ENCODE results near the gene PSMA2. TPM values are rescaled to one million over a fixed set of nuclear protein-coding genes. Genes with fewer than 3 reads are reported as not detected.
A peak's percentile ranks its signal among the peaks of the same experiment; 100 is the strongest.
"Not testable (repeated sequence)": the region's sequence is repeated elsewhere in the genome, so short reads cannot be mapped to it uniquely, and the experiment has no call there.

The PSMA2 gene
- total RNA-seq, 2 experiments from 2014 or later: 38.8 to 41.0 TPM

DNA sequence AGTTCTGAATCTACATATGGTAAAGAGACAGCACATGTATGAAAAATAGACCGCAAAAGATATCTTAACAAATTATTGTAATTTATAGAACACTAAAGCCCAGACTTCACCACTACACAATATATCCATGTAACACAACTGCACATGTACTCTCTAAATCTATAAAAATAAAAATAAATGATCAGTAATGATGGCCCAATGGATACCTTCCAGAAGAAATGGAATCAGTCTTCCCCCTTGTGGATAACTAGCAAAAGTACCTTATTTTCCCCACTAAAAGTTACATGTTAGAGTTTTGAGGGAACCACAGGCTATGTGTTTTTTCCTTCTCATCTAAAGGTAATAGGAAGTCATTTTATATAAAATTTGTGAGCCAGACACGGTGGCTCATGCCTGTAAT is 45.8 kb downstream of the PSMA2 start:
- H3K27ac ChIP-seq (ENCODE audit: low read depth in 1 of 2, low read length in 2 of 2): no peak overlapping the region

DNA sequence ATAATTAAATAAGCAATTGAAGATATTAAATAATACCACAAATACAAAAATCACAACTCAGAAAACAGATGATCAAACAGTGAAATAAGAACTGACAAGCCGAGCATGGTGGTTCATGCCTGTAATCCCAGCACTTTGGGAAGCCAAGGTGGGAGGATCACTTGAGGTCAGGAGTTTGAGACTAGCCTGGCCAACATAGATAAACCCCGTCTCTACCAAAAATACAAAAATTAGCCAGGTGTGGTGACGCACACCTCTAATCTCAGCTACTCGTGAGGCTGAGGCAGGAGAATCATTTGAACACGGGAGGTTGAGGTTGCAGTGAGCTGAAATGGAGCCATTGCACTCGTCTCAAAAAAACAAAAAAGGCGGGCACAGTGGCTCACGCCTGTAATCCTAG is 46.8 kb downstream of the PSMA2 start:
- H3K4me3 ChIP-seq (ENCODE audit: low read length); H3K27ac Mint-ChIP-seq; H3K27me3 Mint-ChIP-seq; H3K36me3 Mint-ChIP-seq (ENCODE audit: low read depth); H3K9me3 ChIP-seq (ENCODE audit: control insufficient read depth in 1 of 2, insufficient read depth in 1 of 2, low read length in 2 of 2); H3K4me3 Mint-ChIP-seq; H3K27me3 ChIP-seq (ENCODE audit: control insufficient read depth in 1 of 2, insufficient read depth in 2 of 2, low read length in 2 of 2); ATAC-seq (ENCODE audit: poor library complexity); H3K36me3 ChIP-seq (ENCODE audit: insufficient read depth, low read length); H3K27ac ChIP-seq (ENCODE audit: low read depth in 1 of 2, low read length in 2 of 2); DNase-seq; POLR2A ChIA-PET; CTCF ChIA-PET; H3K9me3 Mint-ChIP-seq: not testable (repeated sequence)
- intact Hi-C loops (cut with DNase I, micrococcal nuclease): loop anchor here in 1 of 2 experiments (10.0 kb wide), 1 partner anchor 940 kb away; no protein-coding TSS in a partner anchor
- peaks cover 27% of the 10 kb centered on the region for H3K4me1 Mint-ChIP-seq (ENCODE audit: low read depth)
- H3K4me1 ChIP-seq (ENCODE audit: insufficient read depth, low read length): peaks cover 18% of the 10 kb centered on the region

More for the DNA sequence above, 45.8 kb downstream of the PSMA2 start:
- H3K4me1 ChIP-seq (ENCODE audit: insufficient read depth, low read length): peaks cover 18% of the 10 kb centered on the region
- no peak for DNase-seq
- peaks cover 0 to 5% of the 10 kb centered on the region in 2 experiments for H3K27me3 ChIP-seq (ENCODE audit: control insufficient read depth in 1 of 2, insufficient read depth in 2 of 2, low read length in 2 of 2)
- peaks cover 27% of the 10 kb centered on the region for H3K4me1 Mint-ChIP-seq (ENCODE audit: low read depth)
- ChIA-PET POLR2A (no interaction called here), CTCF (no interaction called here)
- peaks cover 0 to 6% of the 10 kb centered on the region in 2 experiments for H3K9me3 ChIP-seq (ENCODE audit: control insufficient read depth in 1 of 2, insufficient read depth in 1 of 2, low read length in 2 of 2)
- no peaks in the 10 kb centered on the region for H3K27me3 Mint-ChIP-seq
- H3K9me3 Mint-ChIP-seq: no peaks in the 10 kb centered on the region
- H3K4me3 Mint-ChIP-seq: peak overlapping the region; percentile 35
- no peak for ATAC-seq (ENCODE audit: poor library complexity)
- no peak overlapping the region for H3K4me3 ChIP-seq (ENCODE audit: low read length)
- TF ChIP-seq, protein P1, sequence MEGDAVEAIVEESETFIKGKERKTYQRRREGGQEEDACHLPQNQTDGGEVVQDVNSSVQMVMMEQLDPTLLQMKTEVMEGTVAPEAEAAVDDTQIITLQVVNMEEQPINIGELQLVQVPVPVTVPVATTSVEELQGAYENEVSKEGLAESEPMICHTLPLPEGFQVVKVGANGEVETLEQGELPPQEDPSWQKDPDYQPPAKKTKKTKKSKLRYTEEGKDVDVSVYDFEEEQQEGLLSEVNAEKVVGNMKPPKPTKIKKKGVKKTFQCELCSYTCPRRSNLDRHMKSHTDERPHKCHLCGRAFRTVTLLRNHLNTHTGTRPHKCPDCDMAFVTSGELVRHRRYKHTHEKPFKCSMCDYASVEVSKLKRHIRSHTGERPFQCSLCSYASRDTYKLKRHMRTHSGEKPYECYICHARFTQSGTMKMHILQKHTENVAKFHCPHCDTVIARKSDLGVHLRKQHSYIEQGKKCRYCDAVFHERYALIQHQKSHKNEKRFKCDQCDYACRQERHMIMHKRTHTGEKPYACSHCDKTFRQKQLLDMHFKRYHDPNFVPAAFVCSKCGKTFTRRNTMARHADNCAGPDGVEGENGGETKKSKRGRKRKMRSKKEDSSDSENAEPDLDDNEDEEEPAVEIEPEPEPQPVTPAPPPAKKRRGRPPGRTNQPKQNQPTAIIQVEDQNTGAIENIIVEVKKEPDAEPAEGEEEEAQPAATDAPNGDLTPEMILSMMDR (IDR thresholded peaks at IDR 0.05): no peak
- no peaks in the 10 kb centered on the region for H3K36me3 Mint-ChIP-seq (ENCODE audit: low read depth)
- peak overlapping the region; percentile 49 for H3K27ac Mint-ChIP-seq
- no peaks in the 10 kb centered on the region for H3K36me3 ChIP-seq (ENCODE audit: insufficient read depth, low read length)
- intact Hi-C loops (cut with DNase I, micrococcal nuclease): loop anchor here in 1 of 2 experiments (10.0 kb wide), 1 partner anchor 941 kb away; no protein-coding TSS in a partner anchor

DNA sequence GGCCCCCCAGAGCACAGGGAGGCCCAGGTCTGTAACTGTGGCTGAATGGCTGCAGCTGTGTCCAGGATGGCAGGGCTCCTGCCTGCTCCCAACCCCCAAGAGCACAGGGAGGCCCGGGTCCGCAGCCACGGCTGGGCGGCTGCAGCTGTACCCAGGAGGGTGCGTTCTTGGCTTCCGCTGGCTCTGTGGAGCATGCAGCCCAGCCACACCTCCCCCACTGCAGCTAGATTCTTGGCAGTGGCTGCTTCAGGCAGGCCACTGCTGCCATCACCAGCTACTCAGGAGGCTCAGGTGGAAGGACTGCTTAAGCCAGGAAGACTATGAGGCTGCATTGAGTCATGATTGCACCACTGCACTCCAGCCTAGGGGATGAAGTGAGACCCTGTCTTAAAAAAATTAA is 48.0 kb downstream of the PSMA2 start:
- Mint-ChIP-seq H3K4me1 (ENCODE audit: low read depth) (peaks cover 23% of the 10 kb centered on the region), H3K36me3 (ENCODE audit: low read depth) (no peaks in the 10 kb centered on the region), H3K27me3 (peaks cover 3% of the 10 kb centered on the region), H3K27ac (no peak overlapping the region), H3K4me3 (no peak overlapping the region), H3K9me3 (no peaks in the 10 kb centered on the region)
- intact Hi-C loops (cut with DNase I, micrococcal nuclease): loop anchor here in 1 of 2 experiments (10.0 kb wide), 1 partner anchor 939 kb away; no protein-coding TSS in a partner anchor
- H3K36me3 ChIP-seq (ENCODE audit: insufficient read depth, low read length): no peaks in the 10 kb centered on the region
- H3K9me3 ChIP-seq (ENCODE audit: control insufficient read depth in 1 of 2, insufficient read depth in 1 of 2, low read length in 2 of 2): peaks cover 0 to 6% of the 10 kb centered on the region in 2 experiments
- H3K27me3 ChIP-seq (ENCODE audit: control insufficient read depth in 1 of 2, insufficient read depth in 2 of 2, low read length in 2 of 2): peaks cover 0 to 5% of the 10 kb centered on the region in 2 experiments
- CTCF ChIA-PET: no interaction called here
- H3K4me1 ChIP-seq (ENCODE audit: insufficient read depth, low read length): peaks cover 15% of the 10 kb centered on the region
- TF ChIP-seq, protein P1 (IDR thresholded peaks at IDR 0.05): no peak
- no peak for DNase-seq
- no peak for ATAC-seq (ENCODE audit: poor library complexity)
- POLR2A ChIA-PET: no interaction called here
- no peak overlapping the region for H3K4me3 ChIP-seq (ENCODE audit: low read length)
- H3K27ac ChIP-seq (ENCODE audit: low read depth in 1 of 2, low read length in 2 of 2): no peak overlapping the region

DNA sequence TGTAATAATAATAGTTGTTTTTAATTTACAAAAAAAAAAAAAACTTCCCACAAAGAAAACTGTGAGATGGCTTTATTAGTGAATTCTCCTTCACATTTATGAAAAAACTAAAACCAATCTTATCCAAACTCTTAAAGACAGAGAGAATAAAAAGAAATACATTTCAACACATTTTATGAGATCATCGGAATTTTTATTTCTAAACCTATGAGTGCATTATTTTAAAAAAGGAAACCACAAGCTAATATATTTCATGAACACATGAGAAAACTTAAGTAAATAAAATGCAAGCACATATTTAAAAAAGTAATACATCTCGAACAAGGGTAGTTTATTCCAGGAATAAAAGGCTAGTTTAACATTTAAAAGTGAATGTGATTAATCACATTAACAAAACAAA is 51.6 kb downstream of the PSMA2 start:
- Mint-ChIP-seq H3K4me1 (ENCODE audit: low read depth) (no peaks in the 10 kb centered on the region), H3K27ac (no peak overlapping the region), H3K36me3 (ENCODE audit: low read depth) (no peaks in the 10 kb centered on the region), H3K4me3 (no peak overlapping the region), H3K27me3 (peaks cover 9% of the 10 kb centered on the region), H3K9me3 (no peaks in the 10 kb centered on the region)
- DNase-seq: no peak
- no peak for ATAC-seq (ENCODE audit: poor library complexity)
- ChIA-PET CTCF (no interaction called here), POLR2A (no interaction called here)
- intact Hi-C loops (cut with DNase I, micrococcal nuclease): loop anchor here in 1 of 2 experiments (10.0 kb wide), 1 partner anchor 936 kb away; no protein-coding TSS in a partner anchor
- H3K9me3 ChIP-seq (ENCODE audit: control insufficient read depth in 1 of 2, insufficient read depth in 1 of 2, low read length in 2 of 2): no peaks in the 10 kb centered on the region
- TF ChIP-seq, protein P1 (IDR thresholded peaks at IDR 0.05): no peak
- H3K4me1 ChIP-seq (ENCODE audit: insufficient read depth, low read length): no peaks in the 10 kb centered on the region
- no peaks in the 10 kb centered on the region for H3K36me3 ChIP-seq (ENCODE audit: insufficient read depth, low read length)
- H3K4me3 ChIP-seq (ENCODE audit: low read length): no peak overlapping the region
- peaks cover 0 to 4% of the 10 kb centered on the region in 2 experiments for H3K27me3 ChIP-seq (ENCODE audit: control insufficient read depth in 1 of 2, insufficient read depth in 2 of 2, low read length in 2 of 2)
- no peak overlapping the region for H3K27ac ChIP-seq (ENCODE audit: low read depth in 1 of 2, low read length in 2 of 2)
